Activated CD4-positive, alpha-beta T cell treated with anti-CD3 and anti-CD28 coated beads, Interleukin-2, amount 10 ng/mL, durations not matched to agents 7 days and 5 days (primary cell): ENCODE measurements around the gene WDFY4. TPM values are rescaled to one million over a fixed set of nuclear protein-coding genes. Genes with fewer than 3 reads are reported as not detected.

Source experiments
- CTCF ChIA-PET: fragments of 350-600 bp; sonication (Branson Sonifier 250); formaldehyde crosslinking; loops from one replicate; lab custom pipeline; 2021; ENCODE audit warnings: antibody characterized with exemption; lab: Charles Lee
- POLR2A ChIA-PET: fragments of 350-600 bp; sonication (Branson Sonifier 250); formaldehyde crosslinking; loops from one replicate; lab custom pipeline; 2021; ENCODE audit warnings: antibody characterized with exemption; lab: Charles Lee
- DNase-seq: peaks from one replicate; pipeline ENCODE4 v3.0.0-alpha.2; 2020
- H3K27ac Mint-ChIP-seq: one replicate; pipeline ENCODE4 v1.8.0; 2021; ENCODE audit warnings: mild to moderate bottlenecking, moderate library complexity, mixed read lengths
- H3K27me3 Mint-ChIP-seq: one replicate; pipeline ENCODE4 v1.8.0; 2021; ENCODE audit warnings: mixed read lengths
- H3K36me3 Mint-ChIP-seq: one replicate; pipeline ENCODE4 v1.8.0; 2021; ENCODE audit warnings: low read depth, mixed read lengths
- H3K4me1 Mint-ChIP-seq: one replicate; pipeline ENCODE4 v1.8.0; 2021; ENCODE audit warnings: mixed read lengths
- H3K4me3 Mint-ChIP-seq: one replicate; pipeline ENCODE4 v1.8.0; 2021; ENCODE audit warnings: mild to moderate bottlenecking, moderate library complexity, mixed read lengths
- H3K9me3 Mint-ChIP-seq: one replicate; pipeline ENCODE4 v1.8.0; 2021; ENCODE audit warnings: mixed read lengths
- total RNA-seq, 2 experiments: library from RNA; stranded (reverse); gene quantifications; one replicate each; pipeline ENCODE4 v1.2.3, GENCODE V29; 2021

Gene WDFY4
- total RNA-seq, 2 experiments from 2014 or later = 0.37 to 0.40 TPM

DNA sequence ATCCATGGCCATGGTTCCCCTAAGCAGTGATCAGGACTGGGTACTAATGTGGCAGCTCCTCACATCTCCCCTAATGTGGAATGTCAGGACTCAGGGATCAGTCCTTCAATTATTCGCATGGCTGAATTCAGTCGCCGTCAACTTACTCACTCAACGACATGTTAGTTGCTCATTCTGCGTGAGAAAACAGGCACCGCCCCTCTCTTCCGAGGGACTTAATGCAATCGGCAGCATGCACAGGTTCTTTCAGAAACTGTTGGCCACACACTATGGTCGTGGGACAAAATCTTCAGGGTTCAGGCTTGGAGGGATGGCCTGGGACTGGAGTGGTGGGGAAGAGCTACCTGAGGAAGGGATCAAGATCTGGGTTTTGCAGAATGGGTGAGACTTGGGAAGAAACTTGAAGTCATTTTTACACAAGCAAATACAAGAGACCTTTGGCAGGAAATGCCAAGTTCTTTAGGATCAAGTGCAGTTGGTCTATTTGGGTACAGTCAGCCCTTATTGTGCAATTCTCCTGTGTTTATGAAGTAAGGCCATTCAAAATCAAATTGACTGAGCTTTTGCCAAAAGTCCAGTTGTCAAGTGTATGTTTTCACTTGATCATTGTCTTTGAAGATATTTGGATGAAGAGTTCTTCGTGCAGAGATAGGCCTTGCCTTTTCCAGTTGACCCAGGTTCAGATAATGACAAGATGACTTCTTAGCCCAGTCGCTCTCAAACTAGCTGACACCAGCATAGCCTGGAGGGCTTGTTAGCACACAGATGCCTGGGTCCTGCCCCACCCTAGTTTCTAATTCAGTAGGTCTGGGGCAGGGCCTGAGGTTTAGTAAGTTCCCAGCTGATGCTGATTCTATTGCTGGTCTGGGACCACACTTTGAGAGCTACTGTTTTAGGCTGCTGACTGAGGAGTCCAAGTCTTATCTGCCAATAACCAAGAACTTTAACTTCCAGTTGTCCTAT lies 206.5 kb downstream of the WDFY4 start:
- POLR2A ChIA-PET = no interaction called here
- Mint-ChIP-seq H3K4me1 (no peaks in the 10 kb centered on the region), H3K27ac (no peak overlapping the region), H3K4me3 (no peak overlapping the region), H3K9me3 (no peaks in the 10 kb centered on the region), H3K27me3 (no peaks in the 10 kb centered on the region), H3K36me3 (no peaks in the 10 kb centered on the region)
- CTCF ChIA-PET = no interaction called here
- DNase-seq = no peak

DNA sequence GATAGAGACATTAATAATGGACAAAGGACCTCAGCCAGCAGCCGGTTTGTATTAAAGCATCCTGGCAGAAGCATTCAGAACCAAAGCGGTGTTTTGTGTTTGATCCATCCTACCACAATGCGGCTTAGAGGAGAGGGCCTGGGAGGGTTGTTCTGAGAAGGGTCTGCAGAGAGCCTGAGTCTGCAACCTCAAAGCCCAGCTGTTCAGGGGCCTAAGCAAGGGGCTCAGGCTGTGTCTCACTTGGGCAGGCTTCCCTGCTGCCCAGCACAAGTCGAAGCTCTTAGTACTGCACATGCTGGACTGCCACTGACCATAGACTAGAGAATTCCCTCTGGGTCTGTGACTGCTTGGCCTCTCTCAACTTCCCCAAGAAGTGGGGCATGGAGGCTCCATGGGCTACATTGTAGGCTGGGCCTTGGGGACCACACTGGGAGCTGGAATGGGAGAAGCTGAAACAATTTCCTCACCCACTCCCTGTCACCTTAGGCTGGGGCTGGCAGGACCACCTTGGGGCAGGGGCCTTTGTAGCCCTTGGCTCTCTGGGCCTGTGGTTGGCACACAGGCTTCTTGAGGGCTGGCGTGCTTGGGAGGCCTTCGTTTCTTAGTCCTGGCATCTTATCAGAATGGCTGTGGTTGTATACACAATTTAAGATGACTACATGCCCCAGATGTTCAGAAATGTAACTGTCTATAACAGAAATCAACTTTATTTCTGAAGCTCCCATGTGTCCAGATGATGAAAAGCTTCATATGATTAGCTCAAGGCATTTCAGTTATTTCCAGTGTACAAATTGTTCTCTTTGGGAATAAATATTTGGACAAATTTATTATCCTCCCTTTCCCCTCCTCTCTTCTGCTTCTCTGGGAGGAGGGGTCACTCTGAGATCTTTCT lies 210.5 kb downstream of the WDFY4 start:
- Mint-ChIP-seq H3K27ac (no peak overlapping the region), H3K27me3 (no peaks in the 10 kb centered on the region), H3K36me3 (no peaks in the 10 kb centered on the region), H3K4me1 (no peaks in the 10 kb centered on the region), H3K4me3 (no peak overlapping the region), H3K9me3 (no peaks in the 10 kb centered on the region)
- DNase-seq = no peak
- POLR2A ChIA-PET = no interaction called here
- CTCF ChIA-PET = no interaction called here

DNA sequence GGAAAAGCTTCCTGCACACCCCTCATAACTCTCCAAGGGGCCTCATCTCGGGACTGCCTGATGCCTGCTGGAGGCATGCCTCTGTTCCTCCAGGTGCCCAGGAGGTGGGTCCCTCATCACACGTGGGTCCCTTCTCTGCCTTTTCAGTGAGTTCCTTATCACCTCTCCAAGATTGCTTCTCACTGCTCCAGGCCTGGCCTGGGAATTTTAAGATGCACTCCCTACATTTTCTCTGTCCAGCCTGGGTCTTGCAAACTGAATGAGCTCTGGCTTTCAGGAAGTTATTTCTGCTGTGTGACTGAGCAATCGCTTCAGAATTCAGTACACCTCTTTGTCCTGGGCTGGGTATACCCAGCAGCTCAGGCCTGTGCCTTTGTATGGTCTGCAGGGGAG lies 211.1 kb downstream of the WDFY4 start:
- no peaks in the 10 kb centered on the region for H3K27me3 Mint-ChIP-seq
- H3K4me1 Mint-ChIP-seq = no peaks in the 10 kb centered on the region
- H3K36me3 Mint-ChIP-seq = no peaks in the 10 kb centered on the region
- no peaks in the 10 kb centered on the region for H3K9me3 Mint-ChIP-seq
- no peak overlapping the region for H3K27ac Mint-ChIP-seq
- ChIA-PET POLR2A (no interaction called here), CTCF (no interaction called here)
- no peak overlapping the region for H3K4me3 Mint-ChIP-seq
- no peak for DNase-seq

DNA sequence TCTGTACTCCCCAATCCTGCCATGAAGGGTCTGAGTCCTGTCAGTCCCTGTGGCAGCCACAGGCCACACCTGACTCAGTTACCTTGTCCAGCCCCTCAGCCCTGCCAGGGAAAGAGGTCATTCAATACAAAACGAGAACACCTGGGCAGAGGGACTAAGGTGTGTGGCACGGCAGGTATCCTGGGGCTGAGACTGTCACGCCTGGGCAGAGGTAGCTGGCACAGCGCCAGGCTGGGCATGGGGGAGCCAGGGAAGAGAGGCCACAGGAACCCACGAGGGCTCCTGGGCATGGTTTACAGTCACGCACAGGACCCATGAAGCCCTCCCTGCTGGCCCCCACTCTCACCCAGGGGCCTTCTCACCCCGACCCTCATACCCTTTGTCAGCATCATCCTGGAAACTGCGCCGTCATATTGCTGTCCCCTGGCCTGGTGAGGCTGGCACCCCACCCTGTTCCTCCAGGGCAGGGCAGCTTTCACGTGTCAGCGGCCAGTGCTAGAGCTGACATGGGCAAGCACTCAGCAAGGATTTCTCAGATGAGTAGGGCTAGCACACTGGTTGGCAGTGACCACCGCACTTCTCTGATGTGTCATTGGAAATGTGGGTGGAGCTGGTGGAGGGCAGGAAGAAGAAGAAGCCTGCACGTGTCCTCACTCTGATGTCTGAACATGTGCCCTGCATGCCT lies 212.2 kb downstream of the WDFY4 start:
- Mint-ChIP-seq H3K9me3 (no peaks in the 10 kb centered on the region), H3K36me3 (no peaks in the 10 kb centered on the region), H3K27ac (no peak overlapping the region), H3K4me3 (no peak overlapping the region), H3K27me3 (no peaks in the 10 kb centered on the region), H3K4me1 (no peaks in the 10 kb centered on the region)
- DNase-seq = no peak
- CTCF ChIA-PET = interaction anchor here (1.3 kb wide), 1 partner anchor 122 kb away, joined by 3 read pairs; no protein-coding TSS in a partner anchor
- POLR2A ChIA-PET = no interaction called here

DNA sequence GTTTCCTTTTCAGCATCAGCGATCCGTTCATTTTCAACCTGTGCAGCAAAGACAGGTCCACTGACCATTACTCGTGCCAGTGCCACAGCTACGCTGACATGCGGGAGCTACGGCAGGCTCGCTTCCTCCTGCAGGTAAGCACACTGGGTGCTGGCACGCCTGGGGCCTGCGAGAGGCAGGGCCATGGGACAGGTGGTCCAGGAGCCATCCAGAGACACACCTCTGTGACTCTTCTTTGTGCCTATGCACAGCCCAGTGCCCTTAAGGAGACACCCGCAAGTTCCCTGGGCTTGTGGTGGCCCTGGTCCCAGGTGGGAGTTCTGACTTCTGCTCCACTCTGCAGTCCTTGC lies 212.7 kb downstream of the WDFY4 start:
- CTCF ChIA-PET = interaction anchor here (1.3 kb wide), 1 partner anchor 122 kb away, joined by 3 read pairs; no protein-coding TSS in a partner anchor
- no peaks in the 10 kb centered on the region for H3K9me3 Mint-ChIP-seq
- no peaks in the 10 kb centered on the region for H3K36me3 Mint-ChIP-seq
- no peaks in the 10 kb centered on the region for H3K4me1 Mint-ChIP-seq
- POLR2A ChIA-PET = no interaction called here
- DNase-seq = no peak
- no peak overlapping the region for H3K4me3 Mint-ChIP-seq
- H3K27me3 Mint-ChIP-seq = no peaks in the 10 kb centered on the region
- H3K27ac Mint-ChIP-seq = no peak overlapping the region

DNA sequence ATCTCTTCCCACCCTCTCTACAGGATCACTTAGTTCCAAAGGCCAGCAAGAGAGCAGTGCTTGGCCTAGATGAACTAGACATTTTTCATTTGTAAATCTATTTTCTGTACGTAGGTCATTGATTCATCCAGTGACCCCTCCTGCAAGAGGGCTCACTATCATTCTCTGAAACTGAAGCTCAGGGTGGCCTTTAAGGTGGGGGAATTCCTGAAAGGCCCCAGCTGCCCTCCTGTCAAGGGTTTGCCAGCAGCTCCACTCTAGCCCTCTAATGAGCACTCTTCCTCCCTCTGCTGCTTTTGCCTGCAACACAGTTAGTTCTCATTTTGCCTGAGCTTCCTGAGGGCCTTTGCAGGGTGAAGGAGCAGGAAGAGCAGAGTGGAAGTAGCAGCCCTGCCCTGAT lies 213.8 kb downstream of the WDFY4 start:
- ChIA-PET CTCF (interaction anchor here (0.8 to 1.3 kb wide), 2 partner anchors 33 to 123 kb away, joined by 3 read pairs; no protein-coding TSS in a partner anchor), POLR2A (no interaction called here)
- no peaks in the 10 kb centered on the region for H3K4me1 Mint-ChIP-seq
- H3K9me3 Mint-ChIP-seq = no peaks in the 10 kb centered on the region
- H3K27me3 Mint-ChIP-seq = no peaks in the 10 kb centered on the region
- no peak overlapping the region for H3K4me3 Mint-ChIP-seq
- no peak for DNase-seq
- no peak overlapping the region for H3K27ac Mint-ChIP-seq
- H3K36me3 Mint-ChIP-seq = no peaks in the 10 kb centered on the region

DNA sequence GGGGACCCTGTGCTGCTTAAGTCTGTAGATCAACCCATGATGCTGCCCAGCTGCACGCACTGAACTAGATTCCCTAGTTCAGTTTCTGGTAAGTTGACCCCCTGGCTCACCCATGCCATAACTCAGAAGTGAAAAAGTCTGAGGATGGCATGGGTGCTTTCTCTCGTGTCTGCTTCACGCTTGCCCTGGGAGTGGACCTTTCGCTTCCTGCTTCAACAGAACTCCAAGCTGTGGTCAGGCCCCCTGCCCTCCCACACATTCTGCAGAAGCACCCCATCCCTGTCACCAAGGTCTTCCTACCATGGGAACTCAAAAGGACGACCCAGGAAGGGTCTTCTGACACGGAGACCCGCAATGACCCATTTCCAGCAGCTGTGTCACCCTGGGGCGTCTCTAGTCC lies 215.1 kb downstream of the WDFY4 start:
- ChIA-PET POLR2A (no interaction called here), CTCF (no interaction called here)
- no peak for DNase-seq
- Mint-ChIP-seq H3K27me3 (no peaks in the 10 kb centered on the region), H3K4me1 (no peaks in the 10 kb centered on the region), H3K27ac (no peak overlapping the region), H3K9me3 (no peaks in the 10 kb centered on the region), H3K4me3 (no peak overlapping the region), H3K36me3 (no peaks in the 10 kb centered on the region)

DNA sequence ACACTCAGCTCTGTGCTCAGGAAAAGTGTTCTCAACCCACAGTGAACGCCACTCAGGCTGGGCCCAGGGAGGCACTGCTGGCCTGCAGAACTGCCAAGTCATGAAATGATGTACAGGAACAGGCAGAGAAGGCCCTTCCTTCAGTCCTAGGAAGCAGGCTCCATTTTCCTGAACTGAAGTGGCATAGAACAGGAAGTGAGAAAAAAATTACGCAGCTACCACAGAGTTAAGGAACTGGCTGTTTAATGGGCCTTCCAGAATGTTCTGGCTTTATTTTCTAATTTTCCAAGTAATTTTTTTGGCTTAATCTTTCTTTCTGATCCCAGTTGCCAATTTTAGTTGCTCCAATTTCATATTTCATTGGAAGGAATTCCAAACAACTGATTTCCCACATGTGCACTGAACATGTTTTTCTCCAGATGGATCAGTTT lies 215.7 kb downstream of the WDFY4 start:
- ChIA-PET CTCF (no interaction called here), POLR2A (no interaction called here)
- no peaks in the 10 kb centered on the region for H3K9me3 Mint-ChIP-seq
- no peaks in the 10 kb centered on the region for H3K27me3 Mint-ChIP-seq
- no peak overlapping the region for H3K27ac Mint-ChIP-seq
- no peaks in the 10 kb centered on the region for H3K36me3 Mint-ChIP-seq
- no peaks in the 10 kb centered on the region for H3K4me1 Mint-ChIP-seq
- no peak for DNase-seq
- H3K4me3 Mint-ChIP-seq = no peak overlapping the region

DNA sequence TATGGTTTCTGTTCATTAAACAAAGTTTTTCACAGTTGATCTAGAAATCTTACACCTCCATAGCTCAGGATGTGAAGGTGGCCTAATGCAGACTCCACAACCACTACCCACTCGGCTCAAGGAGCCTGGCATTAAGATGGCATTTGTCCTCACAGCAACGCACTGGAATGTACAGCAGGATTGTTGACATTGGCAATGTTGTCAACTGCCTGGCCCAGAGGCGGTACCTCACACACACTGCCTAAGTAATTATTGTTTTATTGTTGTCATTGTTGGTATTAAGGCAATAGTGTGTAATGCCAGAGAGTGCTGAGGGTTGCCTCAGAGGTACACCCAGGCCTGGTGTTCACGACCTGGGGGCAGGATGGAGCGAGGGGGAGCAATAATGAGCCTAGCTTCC lies 216.6 kb downstream of the WDFY4 start:
- Mint-ChIP-seq H3K9me3 (no peaks in the 10 kb centered on the region), H3K4me3 (no peak overlapping the region), H3K27me3 (no peaks in the 10 kb centered on the region), H3K27ac (no peak overlapping the region), H3K4me1 (no peaks in the 10 kb centered on the region), H3K36me3 (no peaks in the 10 kb centered on the region)
- no peak for DNase-seq
- CTCF ChIA-PET = no interaction called here
- POLR2A ChIA-PET = no interaction called here

DNA sequence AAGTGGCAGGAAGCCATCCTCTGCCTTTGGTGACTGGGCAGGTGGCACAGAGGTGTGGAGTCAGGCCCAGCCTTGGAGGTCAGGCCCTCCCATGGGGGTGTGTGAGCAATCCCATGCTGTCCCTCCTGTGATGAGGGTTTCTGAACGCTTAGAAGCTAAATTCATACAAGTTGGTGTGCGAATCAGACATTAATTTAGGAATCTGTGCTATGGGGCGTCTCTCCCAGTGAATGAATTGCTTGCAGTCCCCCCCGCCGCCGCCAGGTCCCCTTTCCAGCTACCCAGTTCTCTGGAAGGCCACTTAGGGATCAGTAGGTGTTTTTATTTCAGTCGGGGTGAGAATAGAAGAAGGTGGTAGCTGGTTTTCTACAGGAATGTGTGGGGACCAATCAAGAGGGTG lies 217.4 kb downstream of the WDFY4 start:
- ChIA-PET CTCF (interaction anchor here (0.7 kb wide), 1 partner anchor 10 kb away, joined by 3 read pairs; no protein-coding TSS in a partner anchor), POLR2A (no interaction called here)
- no peak overlapping the region for H3K27ac Mint-ChIP-seq
- H3K36me3 Mint-ChIP-seq = no peaks in the 10 kb centered on the region
- H3K4me1 Mint-ChIP-seq = no peaks in the 10 kb centered on the region
- H3K9me3 Mint-ChIP-seq = no peaks in the 10 kb centered on the region
- no peak overlapping the region for H3K4me3 Mint-ChIP-seq
- no peaks in the 10 kb centered on the region for H3K27me3 Mint-ChIP-seq
- DNase-seq = no peak

DNA sequence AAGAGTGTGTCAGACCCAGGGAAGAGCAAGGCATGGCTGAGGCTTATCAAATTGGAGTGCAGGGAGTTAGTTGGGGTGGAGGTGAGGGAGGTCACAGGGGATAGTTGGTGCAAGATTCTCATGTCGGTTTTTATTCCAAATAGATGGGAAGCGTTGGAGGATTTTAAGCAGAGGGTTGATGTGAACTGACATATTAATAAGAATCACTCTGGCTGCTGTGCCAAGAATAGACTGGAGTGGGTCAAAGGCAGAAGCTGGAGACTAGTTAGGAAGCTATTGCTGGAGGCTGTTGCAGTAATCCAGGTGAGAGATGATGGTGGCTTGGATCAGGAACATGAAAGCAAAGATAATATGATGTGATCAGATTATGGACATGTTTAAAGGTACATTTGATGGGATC lies 218.5 kb downstream of the WDFY4 start:
- H3K27ac Mint-ChIP-seq = no peak overlapping the region
- POLR2A ChIA-PET = no interaction called here
- H3K9me3 Mint-ChIP-seq = no peaks in the 10 kb centered on the region
- DNase-seq = no peak
- no peaks in the 10 kb centered on the region for H3K36me3 Mint-ChIP-seq
- no peak overlapping the region for H3K4me3 Mint-ChIP-seq
- H3K27me3 Mint-ChIP-seq = peaks cover 3% of the 10 kb centered on the region
- CTCF ChIA-PET = no interaction called here
- no peaks in the 10 kb centered on the region for H3K4me1 Mint-ChIP-seq

DNA sequence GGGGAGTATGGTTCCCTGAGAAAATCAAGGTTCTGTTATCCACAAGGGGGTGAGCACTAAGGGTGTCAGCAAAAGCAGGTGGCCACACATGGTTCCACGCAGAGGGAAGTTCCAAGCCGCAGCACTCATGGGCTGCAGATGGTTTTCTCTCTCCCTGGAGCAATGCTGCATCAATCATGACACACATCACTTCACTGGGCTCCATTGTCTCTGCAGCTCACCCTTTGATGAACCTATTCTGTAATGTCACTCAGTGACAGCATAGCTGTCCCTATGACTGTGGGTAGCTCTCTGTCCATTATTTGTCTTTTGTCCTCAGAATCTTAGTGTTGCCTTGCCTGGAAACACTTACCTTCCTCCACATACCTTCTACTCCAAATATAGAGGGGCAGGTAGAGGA lies 220.2 kb downstream of the WDFY4 start:
- no peaks in the 10 kb centered on the region for H3K9me3 Mint-ChIP-seq
- H3K4me3 Mint-ChIP-seq = no peak overlapping the region
- H3K27me3 Mint-ChIP-seq = peaks cover 3% of the 10 kb centered on the region
- ChIA-PET CTCF (no interaction called here), POLR2A (no interaction called here)
- no peaks in the 10 kb centered on the region for H3K36me3 Mint-ChIP-seq
- no peak overlapping the region for H3K27ac Mint-ChIP-seq
- no peaks in the 10 kb centered on the region for H3K4me1 Mint-ChIP-seq
- DNase-seq = no peak
